Measurements from ENCODE around the gene RFFL. TPM values are rescaled to one million over a fixed set of nuclear protein-coding genes. Genes with fewer than 3 reads are reported as not detected.
"Not testable (repeated sequence)": the region's sequence is repeated elsewhere in the genome, so short reads cannot be mapped to it uniquely, and the experiment has no call there.

The RFFL gene
- total and polyA plus RNA-seq, 8 donors: 3.6 to 24.4 (median 16.7) TPM

- WGBS, 2 donors: 2 to 3% methylated on average over 2 of the region's 2 CpGs
- no peak for DNase-seq
Measured at GRCh38 chr17:35051183-35051578, 12.3 kb downstream of the RFFL start.

DNA sequence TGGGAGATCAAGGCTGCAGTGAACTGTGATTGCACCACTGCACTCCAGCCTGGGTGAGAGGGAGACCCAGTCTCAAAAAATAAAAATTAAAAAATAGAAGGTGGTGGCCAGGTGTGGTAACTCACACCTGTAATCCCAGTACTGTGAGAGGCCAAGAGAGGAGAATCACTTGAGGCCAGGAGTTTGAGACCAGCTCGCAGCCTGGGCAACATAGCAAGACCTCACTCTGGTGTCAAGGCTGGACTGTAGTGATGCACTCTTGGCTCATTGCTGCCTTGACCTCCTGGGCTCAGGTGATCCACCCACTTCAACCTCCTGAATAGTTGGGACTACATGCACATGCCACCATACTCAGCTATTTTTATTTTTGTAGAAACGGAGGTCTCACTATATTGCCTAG, 13.3 kb downstream of the RFFL start:
- intact Hi-C loops (cut with DNase I): no loop called here
- FAIRE-seq (no peak), ATAC-seq (no peak), DNase-seq (no peak)
- Histone ChIP-seq H3K4me1 (peaks cover 47 to 74% (median 58%) of the 10 kb centered on the region in 3 donors), H3K36me3 (no peaks in the 10 kb centered on the region), H3K4me3 (no peak overlapping the region), H3K27me3 (no peaks in the 10 kb centered on the region), H3K27ac (peak overlapping the region in 3 of 4 donors; percentile 17 to 85 (median 76)), H3K9me3 (no peaks in the 10 kb centered on the region)
- TF ChIP-seq, protein P1, sequence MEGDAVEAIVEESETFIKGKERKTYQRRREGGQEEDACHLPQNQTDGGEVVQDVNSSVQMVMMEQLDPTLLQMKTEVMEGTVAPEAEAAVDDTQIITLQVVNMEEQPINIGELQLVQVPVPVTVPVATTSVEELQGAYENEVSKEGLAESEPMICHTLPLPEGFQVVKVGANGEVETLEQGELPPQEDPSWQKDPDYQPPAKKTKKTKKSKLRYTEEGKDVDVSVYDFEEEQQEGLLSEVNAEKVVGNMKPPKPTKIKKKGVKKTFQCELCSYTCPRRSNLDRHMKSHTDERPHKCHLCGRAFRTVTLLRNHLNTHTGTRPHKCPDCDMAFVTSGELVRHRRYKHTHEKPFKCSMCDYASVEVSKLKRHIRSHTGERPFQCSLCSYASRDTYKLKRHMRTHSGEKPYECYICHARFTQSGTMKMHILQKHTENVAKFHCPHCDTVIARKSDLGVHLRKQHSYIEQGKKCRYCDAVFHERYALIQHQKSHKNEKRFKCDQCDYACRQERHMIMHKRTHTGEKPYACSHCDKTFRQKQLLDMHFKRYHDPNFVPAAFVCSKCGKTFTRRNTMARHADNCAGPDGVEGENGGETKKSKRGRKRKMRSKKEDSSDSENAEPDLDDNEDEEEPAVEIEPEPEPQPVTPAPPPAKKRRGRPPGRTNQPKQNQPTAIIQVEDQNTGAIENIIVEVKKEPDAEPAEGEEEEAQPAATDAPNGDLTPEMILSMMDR (IDR thresholded peaks at IDR 0.05): no peak
- WGBS, 2 donors: 88 to 95% methylated on average over 2 of the region's 2 CpGs

More at GRCh38 chr17:35051183-35051578, 12.3 kb downstream of the RFFL start:
- Histone ChIP-seq H3K36me3 (no peaks in the 10 kb centered on the region), H3K4me1 (peaks cover 46 to 64% (median 48%) of the 10 kb centered on the region in 3 donors), H3K4me3 (peak overlapping the region in 1 of 4 donors; percentile 2), H3K9me3 (no peaks in the 10 kb centered on the region), H3K27me3 (no peaks in the 10 kb centered on the region), H3K27ac (peak overlapping the region; percentile 40 to 85 (median 62))
- TF ChIP-seq, protein P1 (IDR thresholded peaks at IDR 0.05): no peak
- ATAC-seq (peak; percentile 62 to 80 (median 69)), FAIRE-seq (no peak)
- intact Hi-C loops (cut with DNase I): no loop called here

DNA sequence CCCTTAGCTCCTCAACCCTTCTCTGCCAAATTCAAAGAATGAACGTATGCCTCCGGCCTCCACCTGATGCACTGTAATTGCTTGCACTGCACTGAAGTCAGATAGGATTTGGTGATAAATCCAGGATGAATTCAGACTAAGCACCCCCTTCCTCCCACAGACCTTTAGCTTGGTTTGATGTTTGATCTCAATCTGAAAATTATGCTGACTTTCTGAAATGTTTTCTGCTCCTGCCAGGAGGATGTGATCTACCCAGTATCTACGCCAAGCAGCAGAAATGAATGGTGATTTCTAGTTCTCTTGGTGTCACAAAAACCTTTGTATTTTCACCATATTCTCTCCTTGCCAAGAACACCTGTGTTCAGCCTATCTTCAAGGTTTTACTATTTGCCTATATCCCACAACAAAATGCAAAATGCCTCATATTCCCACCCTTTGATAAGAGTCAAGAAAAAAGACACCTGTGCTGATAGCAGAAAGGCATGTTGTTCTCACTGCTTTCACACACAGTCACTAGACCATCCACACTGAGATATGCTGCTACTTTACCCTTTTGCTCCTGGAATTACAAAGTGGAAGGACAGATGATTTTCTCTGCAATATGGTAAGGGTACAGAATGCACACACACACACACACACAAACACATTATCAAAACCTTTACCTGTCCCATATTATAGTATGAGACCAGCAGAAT, 14.7 kb downstream of the RFFL start:
- no peaks in the 10 kb centered on the region for H3K36me3 ChIP-seq
- FAIRE-seq: no peak
- 36 to 43% methylated on average over 3 of the region's 3 CpGs for WGBS, 2 donors
- peak in 3 of 4 donors; percentile 13 to 58 (median 54) for ATAC-seq
- H3K9me3 ChIP-seq: no peaks in the 10 kb centered on the region
- peak overlapping the region in 2 of 4 donors; percentile 7 to 85 for H3K27ac ChIP-seq
- intact Hi-C loops (cut with DNase I): no loop called here
- no peaks in the 10 kb centered on the region for H3K27me3 ChIP-seq
- peaks cover 47 to 80% (median 66%) of the 10 kb centered on the region in 3 donors for H3K4me1 ChIP-seq
- DNase-seq: no peak
- H3K4me3 ChIP-seq: no peak overlapping the region
- TF ChIP-seq, protein P1 (IDR thresholded peaks at IDR 0.05): no peak

DNA sequence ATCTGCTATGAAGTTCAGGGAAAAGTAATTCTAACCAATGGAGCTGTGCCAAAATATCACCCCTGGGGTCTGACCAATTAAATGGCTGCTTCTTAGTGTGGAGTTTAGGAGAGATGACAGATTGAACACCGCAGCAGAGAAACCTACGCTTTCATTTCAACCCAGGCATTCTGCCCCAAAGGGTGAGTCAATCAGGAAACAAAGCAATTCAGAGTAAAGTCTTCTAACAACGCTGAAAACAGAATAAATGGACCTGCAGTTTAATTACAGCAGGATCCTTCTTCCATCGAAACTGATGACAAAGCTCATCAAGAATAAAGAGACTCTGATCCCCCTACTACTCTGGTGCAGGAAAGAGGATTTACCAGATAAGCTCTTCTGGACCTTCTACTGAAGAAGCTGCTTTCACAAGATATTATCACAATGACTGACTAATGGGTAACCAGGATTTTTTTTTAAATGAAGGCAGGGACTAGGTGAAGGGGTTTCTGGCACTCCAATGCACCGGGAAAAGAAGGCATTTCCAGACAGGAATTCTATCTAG, 16.7 kb downstream of the RFFL start:
- ATAC-seq (peak in 3 of 4 donors; percentile 11 to 48 (median 24)), FAIRE-seq (no peak), DNase-seq (no peak)
- H3K4me3 ChIP-seq: no peak overlapping the region
- H3K4me1 ChIP-seq: peaks cover 34 to 70% (median 61%) of the 10 kb centered on the region in 3 donors
- TF ChIP-seq, protein P1 (IDR thresholded peaks at IDR 0.05): no peak
- no peaks in the 10 kb centered on the region for H3K27me3 ChIP-seq
- no peaks in the 10 kb centered on the region for H3K9me3 ChIP-seq
- no peaks in the 10 kb centered on the region for H3K36me3 ChIP-seq
- intact Hi-C loops (cut with DNase I): no loop called here
- 43 to 47% methylated on average over 5 of the region's 5 CpGs for WGBS, 2 donors
- peak overlapping the region in 2 of 4 donors; percentile 75 to 82 for H3K27ac ChIP-seq

DNA sequence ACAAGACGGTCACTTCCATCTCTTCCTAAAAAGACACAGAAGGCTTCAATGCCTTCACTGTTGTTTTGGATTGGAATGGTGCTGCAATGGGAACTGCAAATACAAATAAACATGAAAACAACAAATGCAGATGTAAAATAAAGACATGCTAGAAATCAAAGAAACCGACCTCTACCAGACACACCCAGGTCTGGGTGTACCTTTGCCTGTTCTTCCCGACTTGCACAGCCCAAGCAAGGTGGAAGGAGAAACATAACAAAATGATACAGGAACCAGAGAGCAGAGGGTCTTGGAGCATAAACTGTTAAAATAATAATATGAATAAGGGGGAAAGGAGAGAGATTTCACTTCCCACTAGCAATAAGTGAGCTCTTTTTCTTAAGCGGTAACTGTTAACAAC, 17.3 kb downstream of the RFFL start:
- Histone ChIP-seq H3K27me3 (no peaks in the 10 kb centered on the region), H3K9me3 (no peaks in the 10 kb centered on the region), H3K4me3 (no peak overlapping the region), H3K4me1 (peaks cover 31 to 66% (median 57%) of the 10 kb centered on the region in 3 donors), H3K36me3 (no peaks in the 10 kb centered on the region), H3K27ac (peak overlapping the region in 2 of 4 donors; percentile 75 to 82)
- ATAC-seq: no peak
- TF ChIP-seq, protein P1 (IDR thresholded peaks at IDR 0.05): no peak
- no peak for FAIRE-seq
- no peak for DNase-seq
- intact Hi-C loops (cut with DNase I): no loop called here
- WGBS, 2 donors: 55 to 68% methylated on average over 4 of the region's 4 CpGs

DNA sequence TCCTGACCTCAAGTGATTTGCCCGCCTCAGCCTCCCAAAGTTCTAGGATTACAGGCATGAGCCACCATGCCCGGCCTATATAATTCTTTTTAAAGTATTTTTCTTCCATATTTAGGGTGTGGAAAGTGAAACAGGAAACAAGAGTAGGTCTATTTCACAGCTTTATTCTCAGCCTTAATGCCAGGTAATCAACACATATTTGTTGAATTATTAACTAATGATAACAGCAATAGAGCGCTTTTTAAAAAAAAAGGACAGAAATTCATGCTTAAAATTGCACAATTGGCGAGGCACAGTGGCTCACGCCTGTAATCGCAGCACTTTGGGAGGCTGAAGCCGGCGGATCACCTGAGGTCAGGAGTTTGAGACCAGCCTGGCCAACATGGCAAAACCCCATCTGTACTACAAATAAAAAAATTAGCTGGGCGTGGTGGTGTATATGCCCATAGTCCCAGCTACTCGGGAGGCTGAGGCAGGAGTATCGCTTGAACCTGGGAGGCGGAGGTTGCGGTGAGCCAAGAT, 18.0 kb downstream of the RFFL start:
- ATAC-seq: peak; percentile 71 to 75 (median 73)
- peaks cover 24 to 58% (median 50%) of the 10 kb centered on the region in 3 donors for H3K4me1 ChIP-seq
- H3K27me3 ChIP-seq; FAIRE-seq; H3K36me3 ChIP-seq; H3K9me3 ChIP-seq; intact Hi-C loops (cut with DNase I): not testable (repeated sequence)
- peak in 4 of 6 donors; percentile 32 to 56 (median 44) for DNase-seq
- 25 to 30% methylated on average over 13 of the region's 13 CpGs for WGBS, 2 donors
- peak overlapping the region; percentile 40 to 82 (median 64) for H3K27ac ChIP-seq
- H3K4me3 ChIP-seq: peak overlapping the region in 1 of 4 donors; percentile 11
